Measurements from ENCODE around the gene ZNF670.
A peak's percentile ranks its signal among the peaks of the same experiment; 100 is the strongest.
"Not testable (repeated sequence)": the region's sequence is repeated elsewhere in the genome, so short reads cannot be mapped to it uniquely, and the experiment has no call there.

The ZNF670 gene

DNA sequence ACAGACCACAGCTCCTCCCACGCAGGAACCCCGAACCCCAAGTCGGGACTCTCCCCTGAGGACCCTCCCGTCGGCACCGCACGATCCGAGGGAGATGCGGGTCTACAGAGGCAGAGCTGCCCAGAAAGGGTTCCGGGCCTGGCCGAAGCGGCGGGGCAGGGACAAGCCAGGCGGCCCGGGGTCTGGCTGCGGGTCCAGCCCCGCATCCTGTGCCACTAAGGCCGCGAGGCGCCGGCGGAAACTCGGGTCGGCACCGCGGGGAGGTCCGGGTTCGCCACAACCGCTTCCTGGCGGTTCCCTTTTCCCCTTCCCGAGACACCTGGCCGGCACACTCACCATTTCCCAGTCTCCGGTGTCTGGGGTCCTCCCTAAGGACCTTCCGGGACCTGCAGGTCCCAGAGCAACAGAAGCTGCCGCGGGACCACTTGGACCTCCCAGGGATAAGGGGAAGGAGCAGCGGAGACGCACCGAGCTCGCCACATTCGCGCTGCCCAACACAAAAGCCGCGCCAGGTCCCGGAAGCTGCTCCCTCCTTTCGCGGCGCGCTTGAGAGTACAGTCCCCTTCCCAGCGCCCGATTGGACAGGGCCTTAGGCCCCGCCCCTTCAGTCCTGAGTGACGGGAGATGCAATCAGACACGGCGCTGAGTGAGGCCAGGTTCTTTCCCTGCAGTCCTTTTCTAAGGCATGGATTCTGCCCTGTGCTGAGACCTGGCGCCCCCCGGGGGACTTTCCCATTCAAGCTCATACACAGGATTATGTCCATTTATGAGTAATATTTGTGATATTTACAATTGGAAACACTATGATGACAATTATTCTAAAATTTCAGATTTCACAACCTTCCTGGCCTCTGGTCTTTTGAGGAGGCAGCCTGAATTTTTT is at the start of gene ZNF670:
ZNF670 (minus strand) TSS at position 554 of the 883 bp plus-strand sequence; CDS start at position 339, 215 bp downstream.
- DNase-seq: peak; percentile 28 to 95 (median 91)

DNA sequence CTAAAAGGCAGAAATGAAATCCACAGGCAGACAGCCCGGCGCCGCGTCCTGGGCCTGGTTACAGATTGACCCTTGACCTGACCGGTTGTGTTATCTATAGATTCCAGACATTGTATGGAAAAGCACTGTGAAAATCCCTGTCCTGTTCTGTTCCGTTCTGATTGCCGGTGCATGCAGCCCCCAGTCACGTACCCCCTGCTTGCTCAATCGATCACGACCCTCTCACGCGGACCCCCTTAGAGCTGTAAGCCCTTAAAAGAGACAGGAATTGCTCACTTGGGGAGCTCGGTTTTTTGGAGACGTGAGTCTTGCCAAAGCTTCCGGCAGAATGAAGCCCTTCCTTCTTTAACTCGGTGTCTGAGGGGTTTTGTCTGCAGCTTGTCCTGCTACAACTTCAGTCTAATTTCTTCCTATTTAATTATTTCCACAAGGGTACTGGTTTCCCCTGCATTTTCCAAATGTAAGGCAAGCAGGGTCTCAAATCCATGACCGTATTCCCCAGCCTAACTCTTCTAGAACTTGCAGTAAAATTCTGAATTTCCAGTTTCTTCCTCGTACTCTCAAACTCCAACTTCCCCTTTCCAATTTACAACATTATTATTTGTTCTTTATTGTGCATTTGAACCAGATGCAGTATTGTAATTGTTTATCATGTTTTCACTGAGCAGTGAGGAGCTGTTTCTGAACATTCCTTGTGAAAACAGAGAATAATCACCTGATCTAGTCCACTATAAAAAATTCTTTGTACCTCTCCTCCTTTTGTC is 49.1 kb upstream of the ZNF670 start:
- DNase-seq: not testable (repeated sequence)

DNA sequence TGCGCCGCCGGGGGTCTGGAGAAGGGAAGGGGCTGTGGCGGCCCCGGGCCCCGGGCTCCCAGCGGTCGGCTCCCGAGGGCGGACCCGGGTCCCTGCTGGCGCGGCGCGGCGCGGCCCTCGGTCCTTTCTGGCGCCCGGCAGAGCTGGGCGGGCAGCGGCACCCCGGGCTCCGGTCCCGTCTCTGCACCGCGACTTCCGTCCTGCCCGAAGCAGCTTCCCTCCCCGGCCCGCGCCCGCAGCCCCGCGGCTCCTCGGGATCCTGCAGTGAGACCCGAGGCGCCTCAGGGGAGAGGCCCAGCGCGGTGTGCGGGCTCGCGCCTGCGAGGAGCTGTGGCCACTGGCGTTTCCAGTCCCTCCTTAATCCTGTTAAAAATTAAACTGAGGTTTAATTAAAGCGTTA is 48.0 kb upstream of the ZNF670 start:
- not testable (repeated sequence) for DNase-seq

DNA sequence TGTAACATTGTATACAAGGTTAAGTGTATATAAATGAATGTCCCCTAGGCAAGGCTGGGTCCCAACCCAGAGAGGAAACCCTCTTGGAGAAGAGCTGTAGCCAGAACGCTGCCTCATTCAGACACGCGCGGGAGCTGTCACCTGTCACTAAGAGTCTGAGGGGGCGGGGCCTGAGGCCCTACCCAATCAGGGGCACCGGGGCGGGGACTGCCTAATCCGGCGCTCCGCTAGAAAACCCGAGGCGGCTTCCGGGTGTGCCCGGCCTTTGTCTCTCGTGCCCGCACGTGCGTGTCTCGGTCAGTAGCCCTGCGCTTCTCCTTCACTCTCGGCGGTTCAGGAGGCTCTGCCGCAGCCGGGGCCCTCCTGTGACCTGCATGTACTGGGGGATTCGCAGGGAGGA is 47.6 kb upstream of the ZNF670 start:
- not testable (repeated sequence) for DNase-seq

DNA sequence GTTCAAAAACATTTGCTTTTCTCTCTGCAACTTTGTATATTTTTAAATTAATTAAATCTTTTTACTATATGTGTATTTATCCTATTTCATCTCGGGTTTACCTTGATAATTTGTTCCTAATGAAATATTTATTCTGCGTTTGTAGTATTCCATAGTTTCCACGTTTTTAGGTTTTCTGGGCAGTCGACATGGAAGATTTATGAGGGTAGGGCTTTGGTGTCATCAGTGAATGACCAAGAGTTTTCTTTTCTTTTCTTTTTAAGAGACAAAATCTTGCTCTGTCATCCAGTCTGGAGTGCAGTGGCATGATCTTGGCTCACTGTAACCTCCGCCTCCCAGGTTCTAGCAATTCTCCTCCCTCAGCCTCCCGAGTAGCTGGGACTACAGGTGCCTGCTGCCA is 42.8 kb upstream of the ZNF670 start:
- DNase-seq: no peak

DNA sequence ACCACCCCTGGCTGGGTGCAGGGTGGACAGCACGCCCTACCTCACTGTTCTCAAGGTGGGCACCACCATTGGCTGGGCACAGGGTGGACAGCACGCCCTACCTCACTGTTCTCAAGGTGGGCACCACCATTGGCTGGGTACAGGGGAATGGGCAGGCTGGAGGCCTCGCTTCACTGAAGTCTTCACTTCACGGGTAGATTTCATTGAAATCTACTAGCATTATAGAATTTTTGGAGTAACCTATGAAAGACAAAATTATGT is 41.7 kb upstream of the ZNF670 start:
- not testable (repeated sequence) for DNase-seq

DNA sequence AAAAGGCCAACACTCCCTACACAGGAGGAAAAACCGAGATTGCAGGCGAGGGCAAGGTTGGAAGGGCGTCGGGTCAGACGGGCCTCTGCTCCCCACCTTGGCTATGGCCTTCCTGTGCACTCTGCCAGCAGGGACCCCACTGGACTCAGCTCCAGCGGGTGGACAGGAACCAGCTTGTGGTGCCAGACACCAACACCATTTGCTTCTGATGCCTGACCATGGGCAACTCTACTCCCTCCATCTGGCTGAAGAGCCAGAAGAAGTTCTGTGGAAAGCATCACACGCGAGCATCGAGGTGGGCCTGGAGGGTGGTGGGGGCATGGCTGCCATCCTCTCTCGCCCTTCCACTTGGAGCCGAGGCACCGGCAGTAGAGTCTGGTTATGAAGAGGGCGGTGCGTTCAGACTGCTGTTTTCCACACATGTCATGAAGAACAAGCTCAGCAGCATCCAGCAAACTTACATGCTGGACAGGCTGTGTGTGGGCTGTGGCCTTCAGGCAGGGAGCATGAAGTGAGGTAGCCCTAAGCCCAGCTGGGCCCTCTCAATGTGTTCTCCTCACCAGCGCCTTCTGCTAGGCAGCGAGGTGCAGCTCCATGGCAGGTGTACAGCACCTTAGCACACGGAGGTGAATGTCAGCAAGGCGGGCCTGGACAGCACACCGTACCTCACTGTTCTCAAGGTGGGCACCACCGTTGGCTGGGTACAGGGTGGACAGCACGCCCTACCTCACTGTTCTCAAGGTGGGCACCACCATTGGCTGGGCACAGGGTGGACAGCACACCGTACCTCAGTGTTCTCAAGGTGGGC is 41.2 kb upstream of the ZNF670 start:
- no peak for DNase-seq

DNA sequence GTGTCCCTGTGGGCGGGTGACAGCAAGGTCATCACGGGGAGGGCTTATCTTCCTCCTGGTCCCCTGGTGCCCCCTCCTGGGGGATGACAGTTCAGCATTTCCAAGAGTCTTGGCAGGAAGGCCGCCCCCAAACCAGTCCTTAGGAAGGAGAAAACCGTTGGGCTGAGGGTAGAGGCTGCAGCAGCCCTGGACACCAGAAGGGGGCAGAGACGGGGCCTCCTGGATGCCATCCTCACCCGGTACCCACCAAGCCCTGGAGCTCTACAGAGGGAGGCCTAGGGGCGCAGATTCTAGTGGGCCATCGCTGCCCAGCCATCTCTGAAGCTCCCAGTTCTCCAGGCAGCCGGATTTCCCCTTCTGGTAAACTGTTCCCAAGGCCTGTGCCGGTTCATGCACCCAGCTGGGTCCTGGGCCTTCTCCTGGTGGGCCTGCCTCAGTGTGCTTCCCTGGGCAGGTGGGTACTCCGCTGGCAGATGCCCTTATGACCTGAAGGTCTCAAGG is 40.4 kb upstream of the ZNF670 start:
- no peak for DNase-seq

DNA sequence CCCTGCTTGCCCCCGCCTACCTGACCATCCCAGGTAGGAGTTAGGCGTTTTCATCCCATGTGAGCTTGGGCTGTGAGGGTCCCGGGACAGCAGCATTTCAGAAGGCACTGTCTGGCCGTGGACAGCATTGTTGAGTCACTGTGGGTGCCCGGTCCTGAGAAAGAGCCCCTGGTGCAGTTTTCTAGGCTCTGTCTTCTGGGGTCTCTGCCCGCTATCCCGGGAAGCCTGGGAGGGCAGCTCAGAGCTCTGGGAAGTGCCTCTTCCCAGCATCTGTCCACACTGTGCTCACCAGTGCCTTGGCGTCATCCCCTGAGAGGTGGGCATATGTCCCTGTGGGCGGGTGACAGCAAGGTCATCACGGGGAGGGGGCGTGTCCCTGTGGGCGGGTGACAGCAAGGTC is 36.9 kb upstream of the ZNF670 start:
- DNase-seq: no peak

DNA sequence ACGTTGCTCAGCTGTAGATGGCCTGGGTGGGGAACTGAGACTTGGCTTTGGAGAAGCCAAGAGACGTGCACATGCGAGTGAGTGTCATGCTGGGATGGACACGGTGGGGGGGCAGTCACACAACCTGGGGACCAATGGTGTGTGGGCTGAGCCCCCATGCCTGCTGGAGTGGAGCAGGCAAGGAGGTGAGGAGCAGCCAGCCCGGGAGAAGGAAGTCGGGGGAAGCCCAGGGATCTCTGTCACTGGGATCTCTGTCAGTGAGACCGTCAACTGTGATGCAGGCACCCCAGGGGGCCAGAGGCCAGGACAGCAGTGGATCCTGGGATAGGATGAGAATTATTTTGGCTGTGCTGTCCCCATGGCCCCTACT is 36.5 kb upstream of the ZNF670 start:
- no peak for DNase-seq

DNA sequence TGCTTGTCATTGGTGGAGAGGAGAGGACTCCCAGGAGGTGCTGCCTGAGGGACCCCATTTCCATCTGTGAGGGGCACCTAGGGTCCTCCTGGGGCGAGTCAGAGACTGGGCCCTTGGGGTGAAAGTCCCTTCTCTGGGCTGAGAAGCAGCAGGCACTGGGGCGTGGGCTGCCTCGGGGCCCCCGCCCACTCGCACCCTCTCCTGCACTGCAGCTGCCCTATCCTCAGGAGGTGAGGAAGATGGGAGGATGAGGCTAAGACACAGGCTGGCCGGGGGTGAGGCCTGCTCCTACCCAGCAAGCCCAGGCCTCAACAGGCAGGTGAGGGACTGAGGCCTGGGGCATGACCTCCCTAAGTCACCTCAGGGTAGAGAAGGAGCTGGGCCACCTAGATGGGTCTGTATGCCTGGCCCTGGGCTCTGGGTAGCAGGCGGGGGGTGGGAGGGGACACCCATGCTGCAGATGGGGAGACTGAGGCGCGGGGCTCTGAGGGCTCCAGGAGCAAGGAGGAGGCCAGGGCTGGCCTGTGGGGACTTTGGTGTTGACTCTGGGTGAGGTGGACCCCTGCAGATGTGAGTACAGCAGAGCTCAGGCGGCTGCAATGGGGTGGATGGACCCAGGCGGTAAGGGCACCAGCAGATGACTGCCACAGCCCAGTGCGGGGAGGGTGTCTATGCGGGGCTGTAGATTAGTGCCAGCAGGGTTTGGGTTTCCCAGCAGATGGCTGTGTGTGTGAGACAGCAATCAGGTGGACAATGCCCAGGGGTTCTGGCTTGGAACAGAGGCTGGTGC is 35.9 kb upstream of the ZNF670 start:
- DNase-seq: no peak

DNA sequence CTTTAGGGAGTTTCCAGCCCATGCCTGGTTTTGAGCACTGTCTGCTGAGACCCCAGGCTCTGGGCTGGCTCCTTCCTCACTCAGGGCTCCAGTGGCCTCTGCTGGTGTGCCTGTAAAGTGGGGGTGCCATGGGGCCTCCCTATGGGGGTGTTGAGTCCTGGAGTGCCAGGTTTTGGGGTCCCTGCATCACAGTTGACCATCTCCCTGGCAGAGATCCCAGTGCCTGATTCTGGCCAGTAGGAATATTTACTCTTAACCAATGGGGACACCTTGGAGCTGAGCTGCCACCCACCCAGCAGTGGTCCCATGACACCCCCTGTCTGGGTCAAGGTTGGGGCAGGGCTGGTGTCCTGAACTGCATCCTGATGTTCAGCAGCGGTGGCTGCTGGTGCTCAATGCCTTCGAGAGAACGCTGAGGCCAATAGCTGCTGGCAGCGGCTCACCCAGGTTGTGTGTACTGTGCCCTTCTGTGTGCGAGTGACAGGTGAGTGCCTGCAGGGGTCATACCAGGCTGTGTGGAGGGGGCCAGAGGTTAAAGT is 35.2 kb upstream of the ZNF670 start:
- no peak for DNase-seq

DNA sequence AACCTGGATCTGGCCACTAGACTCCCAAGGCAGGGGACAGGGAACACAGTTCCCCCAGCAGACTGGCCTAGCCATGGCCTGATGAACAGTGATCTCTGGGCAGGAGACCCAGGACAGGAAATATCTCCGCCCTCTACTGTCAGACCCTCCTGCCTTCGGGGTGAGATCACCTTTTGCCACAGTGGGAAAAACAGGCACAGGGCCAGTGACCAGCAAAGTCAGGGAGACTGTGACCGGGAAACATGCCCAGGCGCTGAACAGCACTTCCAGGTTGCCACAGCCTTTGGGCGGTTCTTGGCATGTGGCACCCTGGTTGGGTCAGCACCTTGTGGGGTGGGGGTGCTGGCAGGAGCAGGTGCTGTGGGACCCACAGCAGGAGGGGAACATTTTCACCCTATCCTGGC is 34.5 kb upstream of the ZNF670 start:
- DNase-seq: peak in 1 of 14 donors; percentile 31

DNA sequence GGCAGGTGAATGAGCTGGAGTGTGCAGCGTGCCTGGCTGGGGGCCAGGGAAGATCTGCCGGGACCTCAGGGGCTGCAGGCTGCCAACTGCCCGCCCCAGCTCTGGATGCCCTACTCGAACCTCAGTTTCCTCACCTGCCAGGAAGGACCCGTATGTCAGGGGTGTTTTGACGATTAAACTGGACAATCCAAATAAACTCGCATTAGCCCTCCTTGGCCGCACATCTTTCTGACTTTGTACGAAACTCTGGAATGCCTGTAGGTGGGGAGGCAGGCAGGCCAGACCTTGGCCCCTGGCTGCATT is 33.8 kb upstream of the ZNF670 start:
- no peak for DNase-seq

DNA sequence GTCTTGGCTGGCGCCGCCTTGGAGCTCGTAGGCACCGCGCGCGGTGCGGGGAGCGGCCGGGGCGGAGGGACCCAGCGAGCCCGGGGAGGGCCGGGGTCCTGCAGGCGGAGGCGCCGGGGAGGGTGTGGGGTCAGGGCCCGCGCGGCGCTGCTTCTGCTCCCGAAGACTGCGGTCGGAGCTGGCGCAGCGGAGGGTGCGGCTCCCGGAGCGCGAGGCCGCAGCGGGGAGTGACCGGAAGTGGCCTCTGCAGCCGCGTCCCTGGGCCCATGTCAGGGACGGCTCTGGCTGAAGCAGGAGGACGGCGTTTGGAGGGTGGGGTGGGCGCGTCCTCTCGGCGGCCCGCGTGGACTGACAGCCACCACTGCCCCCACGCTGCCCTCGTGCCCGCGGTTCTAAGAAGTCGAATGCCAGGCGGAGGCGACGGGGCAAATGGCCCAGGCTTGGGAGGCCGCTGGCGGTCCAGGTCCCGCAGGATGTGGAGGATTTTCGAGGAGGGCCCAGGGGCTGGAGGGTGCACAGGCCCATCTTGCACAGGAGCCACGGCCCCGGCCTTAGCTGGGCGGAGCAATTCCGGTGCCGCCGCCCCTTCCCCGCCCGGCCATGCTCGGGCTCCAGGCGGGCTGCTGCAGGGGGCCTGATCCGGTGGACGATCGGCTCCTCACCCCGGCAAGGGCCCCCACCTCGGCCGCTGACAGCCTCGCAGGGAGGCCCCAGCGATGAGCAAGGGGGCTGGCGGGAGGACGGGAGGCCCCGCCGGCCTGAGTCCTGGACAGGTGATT is 33.3 kb upstream of the ZNF670 start:
- peak in 10 of 14 donors; percentile 24 to 70 (median 36) for DNase-seq

DNA sequence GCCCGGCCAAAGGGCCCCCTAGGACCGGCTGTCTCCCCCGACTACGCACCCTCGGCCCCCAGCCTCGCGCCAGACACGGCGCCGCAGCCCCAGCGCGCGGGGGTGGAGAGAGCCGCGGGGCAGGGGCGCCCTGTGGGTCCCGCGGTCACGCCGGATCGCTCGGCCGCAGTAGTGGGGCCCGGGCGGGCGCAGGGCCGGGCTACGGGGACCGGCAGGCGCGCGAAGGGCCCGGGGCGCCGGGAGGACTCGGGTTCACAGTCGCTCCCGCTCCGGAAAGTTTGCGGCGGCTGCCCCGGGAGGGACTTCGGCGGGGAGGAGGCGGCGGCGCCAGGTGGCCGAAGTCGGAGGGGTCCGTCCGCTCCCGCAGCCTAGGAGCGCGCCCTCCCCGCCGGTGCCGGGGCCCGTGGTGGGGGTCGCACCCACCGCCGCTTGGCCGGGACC is 32.7 kb upstream of the ZNF670 start:
- DNase-seq: no peak

DNA sequence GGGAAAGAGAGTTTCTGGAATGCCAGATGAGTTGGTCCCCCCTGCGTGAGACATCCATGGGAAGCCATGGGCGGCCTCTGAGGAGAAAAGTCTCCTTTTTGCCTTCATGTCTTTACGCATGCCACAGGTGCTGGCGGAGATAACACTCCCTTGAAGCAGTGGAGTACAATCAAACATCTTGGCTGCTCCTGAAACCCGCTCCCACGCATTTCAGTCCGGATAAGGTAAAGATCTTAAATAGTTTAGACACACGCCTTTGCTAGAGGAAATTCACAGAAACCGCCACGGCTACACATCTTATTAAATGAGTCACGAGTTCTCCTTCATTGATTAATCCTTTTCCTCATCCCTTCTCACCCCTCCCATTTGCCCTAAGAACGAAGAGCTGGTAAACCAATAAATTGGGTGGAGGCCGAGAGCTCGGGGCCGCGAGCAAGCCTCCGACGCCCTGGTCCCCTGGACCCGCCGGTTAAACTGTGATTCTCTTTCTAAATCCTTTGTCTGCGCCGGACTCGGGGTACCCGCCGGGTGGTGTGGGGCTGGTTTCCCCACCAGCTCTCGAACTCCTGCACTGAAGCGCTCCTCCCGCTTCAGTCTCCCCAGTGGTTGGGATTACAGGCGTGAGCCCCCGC is 32.1 kb upstream of the ZNF670 start:
- DNase-seq: no peak

DNA sequence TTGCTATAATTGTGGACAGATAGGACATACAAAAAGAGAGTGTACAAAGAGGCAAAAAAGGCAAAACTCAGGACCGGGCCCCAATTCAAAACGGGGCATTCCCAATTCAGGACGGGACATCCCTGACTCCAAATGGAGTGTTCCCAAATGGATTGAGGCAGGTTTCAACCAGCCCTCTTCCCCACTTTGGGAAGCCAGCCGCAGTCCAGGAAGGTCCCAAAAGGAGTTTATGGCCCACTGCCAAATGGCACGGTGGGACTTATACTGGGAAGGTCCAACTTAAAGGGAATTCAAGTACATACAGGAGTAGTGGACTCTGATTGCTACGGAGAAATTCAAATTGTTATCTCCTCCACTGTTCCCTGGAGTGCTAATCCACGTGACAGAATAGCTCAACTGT is 29.1 kb upstream of the ZNF670 start:
- no peak for DNase-seq

DNA sequence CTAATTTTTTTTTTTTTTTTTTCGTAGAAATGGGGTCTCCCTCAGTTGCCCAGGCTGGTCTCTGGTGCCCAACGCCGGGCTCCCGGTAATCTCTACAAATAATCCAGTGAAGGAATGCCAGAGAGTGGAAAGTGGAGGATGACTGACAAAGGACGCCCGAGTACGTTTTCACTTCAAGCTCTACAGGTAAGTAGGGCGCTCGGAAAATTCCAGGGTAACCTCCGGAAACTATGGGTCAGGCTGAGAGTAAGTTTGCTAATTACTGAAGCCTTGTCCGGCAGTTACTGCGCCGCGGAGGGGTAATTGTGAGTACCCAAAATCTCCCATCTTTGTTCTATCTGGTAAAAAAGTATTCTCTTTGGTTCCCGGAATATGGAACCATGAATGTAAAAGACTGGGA is 27.4 kb upstream of the ZNF670 start:
- DNase-seq: no peak

DNA sequence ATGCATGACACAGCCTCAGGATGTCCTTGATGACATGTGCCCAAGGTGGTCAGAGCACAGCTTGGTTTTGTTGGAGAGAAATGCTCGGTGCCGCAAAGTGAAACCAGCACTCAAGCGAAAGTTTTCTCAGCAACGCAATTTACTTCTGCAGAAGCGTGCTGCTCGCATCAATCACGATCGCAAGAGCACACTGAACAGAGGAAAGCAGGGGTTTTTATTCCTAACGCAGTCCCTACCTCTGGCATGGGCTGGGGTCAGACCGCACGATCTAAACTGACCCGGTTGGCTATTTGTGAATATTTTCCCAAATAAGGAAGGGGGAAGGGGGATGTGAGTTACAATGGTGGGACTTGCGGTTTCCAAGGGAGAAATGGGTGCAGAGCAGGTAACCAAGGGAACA is 26.4 kb upstream of the ZNF670 start:
- DNase-seq: no peak

Data from C1 segment of cervical spinal cord (tissue), 14 donors.